Dedifferentiated amniotic fluid mesenchymal stem cell (primary cell): ENCODE measurements around the gene TBCK.

Source experiments
- DNase-seq: peaks from one replicate; pipeline ENCODE4 v3.0.0-alpha.2; 2016; ENCODE audit errors: extremely low spot score

Gene TBCK

DNA sequence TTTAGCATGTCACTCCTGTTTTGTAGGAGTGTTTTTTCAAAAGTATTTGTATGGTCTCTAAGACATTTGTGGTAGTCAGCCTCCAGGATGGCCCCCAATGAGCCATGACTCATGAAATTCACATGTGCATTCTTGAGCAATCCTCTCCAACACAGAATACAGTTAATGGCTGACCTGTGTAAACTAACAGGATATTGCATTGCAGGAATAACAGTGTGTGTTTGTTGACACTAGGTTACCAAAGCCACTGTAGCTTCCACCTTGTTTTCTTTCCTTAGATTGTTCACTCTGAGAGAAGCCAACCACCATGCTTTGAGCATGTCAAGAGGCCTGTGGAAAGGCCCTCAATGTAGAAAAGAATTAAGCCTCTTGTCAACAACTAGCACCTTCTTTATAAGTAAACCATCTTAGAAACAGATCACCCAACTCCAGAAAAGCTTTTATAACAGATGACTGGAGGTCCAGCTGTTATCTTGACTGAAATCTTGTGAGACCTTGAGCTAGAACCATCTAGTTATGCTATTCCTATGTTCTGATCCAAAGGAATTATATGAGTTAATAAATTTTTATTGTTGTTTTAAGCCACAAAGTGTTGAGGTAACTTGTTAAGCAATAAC is 28.5 kb downstream of the TBCK start:
- no peak for DNase-seq

DNA sequence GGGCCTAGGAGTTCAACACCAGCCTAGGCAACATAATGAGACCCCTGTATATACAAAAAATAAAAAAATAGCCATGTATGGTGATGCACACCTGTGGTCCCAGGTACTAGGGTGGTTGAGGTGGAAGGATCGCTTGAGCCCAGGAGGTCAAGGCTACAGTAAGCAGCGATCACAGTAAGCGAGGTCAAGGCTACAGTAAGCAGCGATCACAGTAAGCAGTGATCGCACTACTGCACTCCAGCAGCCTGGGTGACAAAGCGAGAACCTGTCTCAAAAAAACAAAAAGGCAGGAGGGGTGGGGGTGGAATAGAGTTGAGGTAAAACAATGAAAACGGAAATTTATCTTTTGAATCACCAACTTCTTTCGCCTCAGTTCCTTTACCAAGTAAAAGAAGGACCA is 29.4 kb downstream of the TBCK start:
- DNase-seq = no peak

- DNase-seq = no peak
These were observed 31.8 kb downstream of the TBCK start for GRCh38 chr4:106284227-106284626.

DNA sequence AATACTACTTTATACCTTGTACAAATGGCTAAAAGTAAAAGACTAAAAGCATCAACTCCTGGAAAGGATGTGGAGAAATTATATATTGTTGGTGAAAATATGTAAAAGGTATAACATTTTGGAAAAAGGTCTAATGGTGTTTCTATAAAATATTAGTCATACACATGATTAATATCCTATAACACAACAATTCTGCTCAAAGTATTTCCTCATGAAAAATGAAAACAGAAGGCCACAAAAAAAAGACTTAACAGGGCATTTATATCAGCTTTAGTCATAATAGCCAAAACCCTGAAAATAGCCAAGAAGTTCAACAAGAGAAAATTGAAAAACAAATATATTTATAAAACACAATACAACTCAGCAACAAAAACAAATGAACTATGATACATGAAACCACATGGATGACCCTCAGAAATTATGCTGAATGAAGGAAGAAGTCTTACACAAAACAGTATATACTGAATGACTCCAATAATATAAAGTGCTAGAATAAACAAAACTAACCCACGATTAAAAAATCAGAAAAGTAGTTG is 38.8 kb downstream of the TBCK start:
- DNase-seq = no peak

DNA sequence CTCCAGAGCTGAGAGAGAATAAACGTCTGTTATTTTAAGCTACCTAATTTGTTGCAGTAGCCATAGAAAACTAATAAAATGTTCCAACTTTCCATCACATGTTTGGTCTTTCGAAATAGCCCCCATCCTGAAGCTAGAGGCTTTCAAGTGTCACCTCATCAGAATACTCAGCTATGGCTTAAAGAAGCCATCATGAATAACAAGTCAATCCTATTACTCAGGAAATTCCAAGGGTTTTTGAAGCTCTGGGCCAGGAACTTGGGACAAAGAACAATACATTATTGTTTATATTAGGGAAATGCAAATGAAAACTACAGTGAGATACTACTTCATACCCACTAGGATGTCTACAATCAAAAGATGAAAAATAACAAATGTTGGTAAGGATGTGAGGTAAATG is 42.2 kb downstream of the TBCK start:
- no peak for DNase-seq

DNA sequence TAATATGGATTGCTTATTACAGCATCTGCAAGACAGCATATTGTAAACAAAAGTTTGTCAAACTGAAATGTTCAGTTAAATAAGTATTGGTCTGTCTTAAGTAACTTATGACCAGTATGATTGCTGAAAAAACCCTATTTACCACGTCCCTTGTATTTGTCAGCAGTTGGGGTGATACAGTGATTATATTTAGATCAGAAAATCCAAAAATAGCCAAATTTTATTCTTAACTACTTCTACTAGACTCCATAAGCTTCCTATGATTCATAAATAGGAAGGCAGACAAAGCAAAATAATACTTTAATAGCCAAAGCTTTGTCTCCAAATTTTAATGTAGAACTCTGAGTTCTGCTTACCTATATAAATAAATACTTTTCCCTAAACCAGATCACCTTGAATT is 45.3 kb downstream of the TBCK start:
- no peak for DNase-seq

- no peak for DNase-seq
These were observed 46.3 kb downstream of the TBCK start for GRCh38 chr4:106269711-106270110.

DNA sequence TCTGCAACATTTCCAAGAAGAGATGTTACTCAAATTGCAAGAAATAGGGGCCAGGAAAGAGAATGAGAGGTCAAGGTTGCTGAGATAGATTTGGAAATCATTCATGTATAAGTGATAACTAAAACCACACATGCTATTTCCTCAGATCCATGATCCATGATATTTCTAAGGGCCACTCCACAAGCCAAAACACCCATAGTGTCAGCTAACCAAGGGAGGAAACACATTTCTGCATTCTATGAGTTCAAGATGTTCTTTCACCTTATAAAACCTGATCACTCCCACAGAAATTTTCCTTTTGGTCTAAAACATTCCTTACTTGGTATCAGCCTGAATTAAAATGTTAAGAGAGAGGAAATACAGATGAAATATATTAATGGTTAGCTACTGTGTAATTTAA is 47.2 kb downstream of the TBCK start:
- no peak for DNase-seq

DNA sequence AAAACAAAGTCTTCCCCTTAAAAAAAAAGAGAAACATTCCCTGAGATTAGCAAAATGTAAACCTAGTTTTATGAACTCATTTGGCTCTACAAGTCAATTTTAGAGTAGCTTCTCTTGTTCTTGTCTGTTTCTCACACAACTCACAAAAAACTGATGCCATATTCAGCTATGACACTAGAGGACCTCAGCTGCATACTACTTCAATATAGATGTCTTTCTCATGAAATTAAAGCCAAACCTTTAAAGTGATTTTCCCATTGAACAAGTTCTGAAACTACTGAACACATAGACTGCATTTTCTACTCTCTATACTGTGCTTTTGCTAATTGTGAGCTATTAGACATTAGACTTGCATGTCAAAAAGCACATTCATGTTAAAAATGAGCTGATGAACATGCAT is 49.8 kb downstream of the TBCK start:
- DNase-seq = peak; percentile 79

DNA sequence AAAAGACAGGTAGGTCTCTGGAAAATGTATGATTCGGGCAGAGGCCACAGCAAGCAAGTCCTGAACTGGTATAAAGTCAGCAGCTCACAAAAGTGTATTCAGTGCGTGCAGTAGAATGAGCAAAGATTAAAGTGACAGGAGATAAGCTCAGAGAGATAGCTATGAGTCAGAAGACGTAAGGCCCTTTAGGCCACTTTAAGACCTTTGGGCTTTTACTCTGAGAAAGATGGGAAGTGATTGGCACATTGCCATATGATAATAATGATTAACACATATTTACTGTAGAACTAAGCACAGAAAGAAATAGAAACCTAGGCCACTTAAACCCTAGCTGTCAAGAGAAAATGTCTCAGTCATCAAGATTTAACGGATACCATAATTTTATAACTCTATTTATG is 51.7 kb downstream of the TBCK start:
- no peak for DNase-seq

DNA sequence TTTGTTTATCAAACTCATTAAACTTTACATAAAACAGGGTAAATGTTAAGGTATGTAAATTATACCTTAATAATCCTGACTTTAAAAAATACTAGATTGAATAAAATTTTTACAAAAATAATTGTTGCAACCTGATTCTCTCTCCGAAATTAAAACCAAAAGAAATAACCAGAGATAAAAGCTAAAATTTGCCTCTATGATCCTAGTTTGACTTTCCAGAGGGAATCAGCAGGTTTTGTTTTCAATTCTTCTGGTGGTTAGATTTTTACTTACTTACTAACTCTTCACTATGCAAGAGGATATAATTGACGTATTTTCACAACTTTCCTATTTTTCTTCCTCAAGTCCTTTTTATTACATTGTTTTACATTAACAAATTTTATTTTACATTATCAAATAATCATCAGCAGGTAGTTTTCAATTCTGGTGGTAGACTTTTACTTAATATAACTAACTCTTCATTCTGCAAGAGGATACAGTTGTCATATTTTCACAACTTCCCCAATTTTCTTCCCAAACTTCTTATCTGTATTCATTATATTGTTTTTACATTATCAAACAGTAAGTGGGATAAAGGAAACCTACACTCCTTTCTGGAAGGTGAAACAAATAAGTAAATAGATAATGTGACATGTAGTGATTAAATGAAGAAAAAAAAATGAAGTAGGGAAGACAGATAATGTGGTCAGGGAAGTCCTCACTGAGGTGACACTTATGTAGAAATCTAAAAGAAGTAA is 52.2 kb downstream of the TBCK start:
- DNase-seq = no peak

- DNase-seq = no peak
These were observed 54.0 kb downstream of the TBCK start for GRCh38 chr4:106261980-106262379.

DNA sequence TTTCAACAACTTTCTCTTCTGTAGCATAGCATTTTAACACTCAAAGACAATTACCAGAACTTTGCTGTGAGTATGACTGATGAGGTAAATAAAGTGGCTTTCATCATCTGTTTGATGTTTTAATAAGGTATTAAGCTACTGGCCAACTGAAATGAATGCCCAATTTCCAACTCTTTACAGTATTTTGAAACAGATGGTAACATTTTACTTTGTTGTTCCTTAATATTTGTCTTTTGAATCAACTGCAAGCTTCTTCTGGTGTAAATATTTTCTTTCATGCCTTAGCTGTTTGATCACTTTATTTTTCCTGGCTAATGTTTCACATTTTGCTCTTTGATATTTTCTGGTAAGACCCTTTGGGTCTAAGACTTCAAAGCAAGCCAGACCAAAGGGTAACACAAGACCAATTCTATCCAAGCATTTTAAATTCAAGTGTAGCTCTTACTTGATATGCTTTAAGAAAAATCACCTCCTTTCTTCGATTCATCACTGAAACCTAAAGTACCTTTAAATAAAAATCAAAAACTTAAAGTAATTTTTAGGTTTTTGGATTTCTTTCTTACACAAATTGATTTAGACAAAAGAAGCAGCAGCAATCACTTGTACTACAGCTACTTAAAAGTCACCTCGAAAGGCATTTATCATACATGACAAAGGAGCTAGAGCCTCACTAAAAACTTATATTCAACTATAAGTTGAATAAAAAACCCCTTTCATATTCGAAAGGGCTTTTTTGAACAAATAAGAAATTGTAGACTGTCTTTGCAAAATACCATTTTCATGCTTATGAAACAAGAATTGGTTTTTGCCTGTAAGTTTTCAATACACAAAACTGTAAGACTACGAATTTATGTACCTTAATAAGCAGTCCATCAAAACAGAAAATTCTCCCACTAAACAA is 57.6 kb downstream of the TBCK start:
- DNase-seq = no peak

GRCh38 chr4:106256190-106256589 is 59.8 kb downstream of the TBCK start:
- no peak for DNase-seq

DNA sequence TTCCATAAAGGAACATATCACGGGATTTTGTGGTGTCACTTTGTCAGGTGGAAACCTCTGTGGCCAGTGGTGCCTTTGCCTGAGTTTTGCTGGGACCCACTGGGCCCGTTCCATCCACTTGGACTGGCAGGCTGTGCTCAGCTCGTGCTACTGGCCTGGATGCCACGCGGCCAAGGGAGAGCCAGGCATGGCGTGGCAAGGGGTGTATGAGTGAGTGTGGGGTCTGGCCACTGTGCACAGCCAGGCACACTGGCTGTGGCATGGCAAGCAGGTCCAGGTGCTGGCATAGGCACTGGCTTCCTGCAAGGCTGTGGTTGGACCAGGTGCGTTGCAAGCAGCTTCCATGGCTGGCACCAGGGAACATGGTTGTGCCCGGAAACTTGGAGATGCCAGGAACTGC is 60.8 kb downstream of the TBCK start:
- DNase-seq = no peak

DNA sequence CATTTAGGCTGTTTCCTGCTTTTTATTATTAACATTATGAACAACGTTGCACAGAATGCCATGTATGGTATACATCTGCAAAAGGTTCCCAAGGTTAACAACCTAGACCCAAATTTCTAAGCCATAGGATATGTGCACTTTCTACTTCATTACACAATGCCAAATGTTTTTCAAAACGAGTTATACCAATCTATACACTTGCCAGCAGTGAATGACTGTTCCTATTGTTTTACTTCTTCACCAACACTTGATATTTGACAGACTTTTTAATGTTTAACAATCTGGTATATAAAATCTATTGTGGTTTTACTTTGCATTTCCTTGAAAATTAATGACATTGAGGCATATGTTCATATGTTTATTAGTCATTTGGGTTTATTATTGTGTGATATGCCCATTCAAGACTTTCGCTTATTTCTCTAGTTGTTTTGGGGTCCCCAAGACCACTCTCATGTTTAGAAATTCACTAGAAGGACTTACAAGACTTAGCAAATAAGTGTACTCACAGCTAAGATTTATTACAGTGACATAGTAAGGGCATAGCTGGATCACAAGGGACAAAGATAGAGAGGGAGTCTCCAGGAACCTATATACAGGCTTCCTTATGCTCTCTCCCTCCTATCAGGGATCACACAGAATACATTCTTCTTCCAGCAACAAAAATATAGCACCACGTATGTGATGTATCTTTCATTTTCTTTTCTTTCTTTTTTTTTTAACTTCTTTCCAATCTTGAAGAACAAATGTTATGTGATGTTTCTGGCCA is 62.5 kb downstream of the TBCK start:
- DNase-seq = no peak

DNA sequence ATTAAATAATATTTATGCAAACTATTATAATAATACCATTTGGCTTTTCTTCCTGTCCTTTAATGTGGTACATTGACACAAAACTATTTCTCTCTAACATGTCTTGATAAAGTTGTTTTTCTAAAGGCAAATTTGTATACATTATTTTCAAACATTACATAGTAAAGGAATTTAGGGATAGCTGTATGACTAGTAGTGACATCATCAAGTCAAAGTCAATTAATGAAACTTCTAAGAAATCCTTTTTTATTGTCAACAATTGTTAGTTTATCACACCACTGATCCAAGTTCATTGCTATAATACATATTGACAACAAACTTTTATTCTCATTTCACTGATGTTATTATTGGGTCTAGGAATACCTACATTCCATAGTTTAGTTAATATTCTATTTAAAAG is 68.4 kb downstream of the TBCK start:
- no peak for DNase-seq

DNA sequence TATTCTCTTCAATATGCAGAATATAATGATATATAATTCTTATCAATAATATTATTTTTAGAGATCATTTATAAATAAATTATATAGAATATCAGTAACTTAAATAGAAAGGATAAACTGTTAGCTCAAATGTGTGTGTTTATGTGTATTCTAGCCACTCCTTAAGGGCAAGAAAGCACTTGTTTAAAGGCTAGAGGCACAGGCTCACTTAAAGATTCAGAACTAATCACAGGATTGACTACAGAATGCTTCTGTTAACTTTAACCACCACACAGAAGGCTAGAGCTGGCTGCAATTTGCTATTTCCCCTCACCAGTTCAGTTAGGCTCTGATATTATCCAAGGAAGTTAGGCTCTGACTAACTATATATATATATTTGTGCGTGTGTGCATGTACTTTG is 69.6 kb downstream of the TBCK start:
- DNase-seq = no peak

DNA sequence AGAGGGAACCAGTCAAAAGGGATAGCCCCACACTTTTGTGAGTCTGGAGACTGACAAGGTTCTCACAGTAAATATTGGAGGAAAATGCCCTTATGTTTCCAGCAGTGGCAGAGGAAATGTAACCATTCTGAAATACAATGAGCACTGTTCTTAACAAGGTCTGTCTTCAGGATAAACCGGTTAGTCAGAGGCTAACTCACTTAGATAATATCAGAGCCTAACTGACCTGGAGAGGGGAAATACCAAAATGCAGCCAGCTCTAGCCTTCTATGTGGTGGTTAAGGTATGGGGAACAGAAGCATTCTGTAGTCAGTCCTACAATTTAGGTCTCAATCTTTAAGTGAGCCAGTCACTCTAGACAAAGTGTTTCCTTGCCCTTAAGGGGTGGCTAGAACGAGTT is 70.8 kb downstream of the TBCK start:
- no peak for DNase-seq

- DNase-seq = no peak
These were observed 75.3 kb downstream of the TBCK start for GRCh38 chr4:106240699-106241098.

- no peak for DNase-seq
These were observed 77.1 kb downstream of the TBCK start for GRCh38 chr4:106238820-106239420.
